GM18517 (cell line): ENCODE results near the gene ISG15.

Experiments
- ATAC-seq: cut with Tn5 transposase; IDR thresholded peaks from one replicate; pipeline ENCODE4 v1.9.1; 2021; ENCODE audit warnings: mild to moderate bottlenecking, moderate library complexity; ENCODE audit not compliant: unreplicated experiment

Gene ISG15

GRCh38 chr1:1013105-1013921, at the start of gene ISG15:
Gene ISG15, plus strand, starts transcription at chr1:1013497. Its CDS starts 77 bp downstream, at chr1:1013574.
- ATAC-seq, result peak; percentile 92

GRCh38 chr1:963746-964525, 49.4 kb upstream of the ISG15 start:
- no peak for ATAC-seq

DNA sequence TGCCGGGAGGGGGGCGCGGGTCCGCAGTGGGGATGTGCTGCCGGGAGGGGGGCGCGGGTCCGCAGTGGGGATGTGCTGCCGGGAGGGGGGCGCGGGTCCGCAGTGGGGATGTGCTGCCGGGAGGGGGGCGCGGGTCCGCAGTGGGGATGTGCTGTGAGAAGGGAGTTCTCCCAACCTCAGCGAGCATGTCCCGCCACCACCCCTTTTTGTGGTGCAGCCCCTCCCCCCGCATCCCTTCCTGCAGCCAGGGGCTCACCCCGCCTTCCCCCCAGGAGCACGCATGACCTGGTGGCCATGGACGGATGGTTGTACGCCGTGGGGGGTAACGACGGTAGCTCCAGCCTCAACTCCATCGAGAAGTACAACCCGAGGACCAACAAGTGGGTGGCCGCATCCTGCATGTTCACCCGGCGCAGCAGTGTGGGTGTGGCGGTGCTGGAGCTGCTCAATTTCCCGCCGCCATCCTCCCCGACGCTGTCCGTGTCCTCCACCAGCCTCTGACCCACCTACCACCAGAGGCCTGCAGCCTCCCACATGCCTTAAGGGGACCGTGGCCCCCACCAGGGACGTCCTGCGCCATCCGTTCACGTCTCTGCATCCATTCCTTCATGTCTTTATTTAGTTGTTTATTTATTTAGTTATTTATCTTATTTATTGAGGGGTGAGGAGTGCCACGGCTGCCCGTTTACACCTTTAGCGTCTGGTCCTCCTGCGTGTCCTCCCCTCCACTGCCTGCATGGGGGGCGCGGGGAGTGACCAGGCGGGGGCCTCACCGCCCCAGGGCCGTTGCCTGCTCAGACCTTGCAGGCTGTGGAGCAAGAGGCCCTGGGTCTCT, 48.4 kb upstream of the ISG15 start:
- no peak for ATAC-seq

GRCh38 chr1:965526-966134, 47.7 kb upstream of the ISG15 start:
- no peak for ATAC-seq

DNA sequence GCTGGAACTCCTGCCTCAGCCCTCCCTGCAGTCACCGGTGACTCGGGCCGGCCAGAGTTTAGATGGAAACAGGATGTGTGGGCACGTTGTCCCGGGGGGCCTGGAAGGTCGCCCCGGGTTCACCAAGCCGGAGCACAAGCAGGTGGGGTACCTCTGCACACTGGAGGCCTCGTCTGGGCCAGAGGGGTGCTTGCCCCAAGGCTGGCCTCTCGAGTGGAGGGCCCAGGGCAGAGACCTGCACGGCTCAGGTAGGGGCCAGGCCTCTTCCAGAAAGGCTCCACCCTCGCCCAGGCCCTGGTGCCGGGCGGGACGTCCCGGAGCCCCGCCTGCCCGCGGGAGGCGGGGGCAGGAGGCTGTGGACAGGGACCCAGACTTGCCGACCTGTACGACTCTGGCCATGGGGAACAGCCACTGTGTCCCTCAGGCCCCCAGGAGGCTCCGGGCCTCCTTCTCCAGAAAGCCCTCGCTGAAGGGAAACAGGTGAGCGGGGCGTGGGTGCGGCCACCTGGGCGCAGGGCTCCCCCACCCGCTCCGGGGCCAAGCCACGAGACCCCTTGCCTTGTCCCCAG, 47.1 kb upstream of the ISG15 start, which contains the start of gene PLEKHN1:
PLEKHN1 (plus strand) TSS at position 348 of the 569 bp plus-strand sequence; CDS start at position 398, 50 bp downstream.
- no peak for ATAC-seq

GRCh38 chr1:966704-967300, 46.5 kb upstream of the ISG15 start:
- no peak for ATAC-seq

- ATAC-seq, result no peak
Observed at GRCh38 chr1:967466-968343, 45.6 kb upstream of the ISG15 start.

- no peak for ATAC-seq
Observed at GRCh38 chr1:969260-969855, 43.9 kb upstream of the ISG15 start.

DNA sequence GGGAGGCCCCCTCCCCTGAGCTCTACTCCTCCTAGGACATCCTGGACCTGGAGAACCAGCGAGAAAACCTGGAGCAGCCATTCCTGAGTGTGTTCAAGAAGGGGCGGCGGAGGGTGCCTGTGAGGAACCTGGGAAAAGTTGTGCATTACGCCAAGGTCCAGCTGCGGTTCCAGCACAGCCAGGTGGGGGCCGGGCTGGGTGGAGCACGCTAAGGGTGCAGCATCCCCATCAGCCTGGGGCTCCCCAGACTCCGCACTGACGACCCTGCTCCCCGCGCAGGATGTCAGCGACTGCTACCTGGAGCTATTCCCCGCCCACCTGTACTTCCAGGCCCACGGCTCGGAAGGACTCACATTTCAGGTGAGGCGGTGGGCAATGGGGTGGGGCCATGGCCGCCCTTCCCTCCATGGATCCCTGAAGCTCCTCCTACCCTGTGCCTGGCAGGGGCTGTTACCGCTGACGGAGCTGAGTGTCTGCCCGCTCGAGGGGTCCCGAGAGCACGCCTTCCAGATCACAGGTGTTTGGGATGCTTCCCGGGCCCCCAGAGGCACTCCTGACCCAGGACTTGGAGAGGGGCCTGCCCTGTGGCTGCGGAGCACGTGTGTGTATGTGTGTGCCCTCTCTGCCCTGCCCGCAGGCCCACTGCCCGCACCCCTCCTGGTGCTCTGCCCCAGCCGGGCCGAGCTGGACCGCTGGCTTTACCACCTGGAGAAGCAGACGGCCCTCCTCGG, 42.9 kb upstream of the ISG15 start:
- no peak for ATAC-seq

GRCh38 chr1:970973-971730, 42.1 kb upstream of the ISG15 start:
- ATAC-seq, result no peak

GRCh38 chr1:971751-972506, 41.4 kb upstream of the ISG15 start:
- ATAC-seq, result no peak

- no peak for ATAC-seq
Observed at GRCh38 chr1:972726-973458, 40.4 kb upstream of the ISG15 start.

DNA sequence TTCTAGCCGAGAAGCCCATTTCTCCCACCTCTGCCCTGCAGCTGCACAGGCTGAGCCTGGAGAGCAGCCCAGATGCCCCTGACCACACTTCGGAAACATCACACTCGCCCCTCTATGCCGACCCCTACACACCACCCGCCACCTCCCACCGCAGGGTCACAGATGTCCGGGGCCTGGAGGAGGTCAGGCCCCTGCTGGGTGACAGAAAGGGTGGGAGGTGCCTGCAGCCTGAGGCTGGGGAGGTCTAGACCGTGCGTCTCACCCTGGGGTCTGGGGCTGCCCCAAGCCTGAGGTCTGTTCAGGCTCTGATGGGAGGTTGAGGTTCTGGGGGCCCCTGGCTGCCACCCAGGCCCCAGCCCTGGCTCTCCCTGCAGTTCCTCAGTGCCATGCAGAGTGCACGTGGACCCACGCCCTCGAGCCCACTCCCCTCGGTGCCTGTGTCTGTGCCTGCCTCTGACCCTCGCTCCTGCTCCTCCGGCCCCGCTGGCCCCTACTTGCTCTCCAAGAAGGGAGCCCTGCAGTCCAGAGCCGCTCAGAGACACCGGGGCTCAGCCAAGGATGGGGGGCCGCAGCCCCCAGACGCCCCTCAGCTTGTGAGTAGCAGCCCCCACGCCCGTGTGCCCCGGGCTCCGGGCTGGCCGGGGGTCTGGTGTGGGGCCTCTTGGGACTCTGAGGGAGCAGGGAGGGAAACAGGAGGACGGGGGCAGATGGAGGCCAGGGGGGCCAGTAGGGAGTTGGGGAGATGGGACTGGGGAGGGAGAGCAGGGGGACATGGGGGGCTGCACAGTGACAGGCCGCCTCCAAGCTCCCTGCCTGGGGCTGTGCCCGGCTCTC, 39.6 kb upstream of the ISG15 start:
- no peak for ATAC-seq

DNA sequence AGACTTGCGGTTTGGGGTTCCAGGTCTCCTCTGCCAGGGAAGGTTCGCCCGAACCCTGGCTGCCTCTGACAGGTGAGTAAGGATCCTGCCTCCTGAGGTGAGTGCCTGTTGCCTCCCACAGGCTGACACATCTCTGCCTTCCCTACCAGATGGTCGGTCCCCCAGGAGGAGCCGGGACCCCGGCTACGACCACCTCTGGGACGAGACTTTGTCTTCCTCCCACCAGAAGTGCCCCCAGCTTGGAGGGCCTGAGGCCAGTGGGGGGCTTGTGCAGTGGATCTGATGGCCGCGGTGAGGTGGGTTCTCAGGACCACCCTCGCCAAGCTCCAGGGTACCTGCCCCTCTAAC, 39.0 kb upstream of the ISG15 start:
- ATAC-seq, result no peak
